Loucy (cell line): ENCODE results near the gene HBD.

Experiments
- CTCF ChIP-seq: fragments of 200-600 bp; sonication (generic); conservative IDR thresholded peaks from 2 replicates; pipeline ENCODE4 v1.5.1; 2014; ENCODE audit warnings: mild to moderate bottlenecking, antibody characterized with exemption, low read length
- EZH2phosphoT487 ChIP-seq: fragments of 200-600 bp; IDR thresholded peaks from 2 replicates; pipeline ENCODE4 v1.6.1; 2018; ENCODE audit warnings: antibody characterized with exemption, mild to moderate bottlenecking, moderate library complexity, borderline replicate concordance

- no peak for TF ChIP-seq CTCF
- no peak for TF ChIP-seq EZH2phosphoT487
Measured at GRCh38 chr11:5198285-5198684, 36.0 kb downstream of the HBD start.
